ENCODE results near the gene THSD7B. TPM values are rescaled to one million over a fixed set of nuclear protein-coding genes. Genes with fewer than 3 reads are reported as not detected.

THSD7B gene
- total RNA-seq, 1 donor from 2014 or later: 12.0 TPM

DNA sequence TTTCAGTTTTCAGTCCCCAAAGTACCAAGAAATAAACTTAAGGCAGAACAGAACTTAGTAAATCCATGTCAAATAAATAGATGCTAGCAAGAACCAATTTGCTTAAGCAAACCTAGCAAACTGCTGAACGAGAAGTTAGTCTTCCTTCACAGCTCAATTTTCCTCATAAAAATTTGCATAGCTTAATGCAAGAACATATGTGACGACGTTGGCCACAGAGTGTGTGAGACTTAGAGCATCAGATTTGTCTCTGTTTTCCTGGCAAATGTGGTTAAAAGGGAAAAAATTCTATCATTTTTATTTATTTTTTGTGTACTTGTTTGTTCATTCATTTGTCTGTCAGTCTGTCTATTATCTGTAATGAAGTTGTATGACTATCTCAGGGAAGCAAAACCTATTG lies 485.7 kb downstream of the THSD7B start:
- no peaks in the 10 kb centered on the region for H3K27me3 Mint-ChIP-seq
- no peaks in the 10 kb centered on the region for H3K9me3 Mint-ChIP-seq (ENCODE audit: low read depth)
- H3K27ac Mint-ChIP-seq: no peak overlapping the region
- no peak overlapping the region for H3K4me3 Mint-ChIP-seq (ENCODE audit: low read depth)
- DNase-seq (ENCODE audit: low spot score, unreplicated experiment): no peak
- peaks cover 10% of the 10 kb centered on the region for H3K4me1 Mint-ChIP-seq (ENCODE audit: low read depth)
- TF ChIP-seq, protein P1, sequence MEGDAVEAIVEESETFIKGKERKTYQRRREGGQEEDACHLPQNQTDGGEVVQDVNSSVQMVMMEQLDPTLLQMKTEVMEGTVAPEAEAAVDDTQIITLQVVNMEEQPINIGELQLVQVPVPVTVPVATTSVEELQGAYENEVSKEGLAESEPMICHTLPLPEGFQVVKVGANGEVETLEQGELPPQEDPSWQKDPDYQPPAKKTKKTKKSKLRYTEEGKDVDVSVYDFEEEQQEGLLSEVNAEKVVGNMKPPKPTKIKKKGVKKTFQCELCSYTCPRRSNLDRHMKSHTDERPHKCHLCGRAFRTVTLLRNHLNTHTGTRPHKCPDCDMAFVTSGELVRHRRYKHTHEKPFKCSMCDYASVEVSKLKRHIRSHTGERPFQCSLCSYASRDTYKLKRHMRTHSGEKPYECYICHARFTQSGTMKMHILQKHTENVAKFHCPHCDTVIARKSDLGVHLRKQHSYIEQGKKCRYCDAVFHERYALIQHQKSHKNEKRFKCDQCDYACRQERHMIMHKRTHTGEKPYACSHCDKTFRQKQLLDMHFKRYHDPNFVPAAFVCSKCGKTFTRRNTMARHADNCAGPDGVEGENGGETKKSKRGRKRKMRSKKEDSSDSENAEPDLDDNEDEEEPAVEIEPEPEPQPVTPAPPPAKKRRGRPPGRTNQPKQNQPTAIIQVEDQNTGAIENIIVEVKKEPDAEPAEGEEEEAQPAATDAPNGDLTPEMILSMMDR (IDR thresholded peaks at IDR 0.05; ENCODE audit: unreplicated experiment): no peak
- H3K36me3 Mint-ChIP-seq (ENCODE audit: insufficient read depth): no peaks in the 10 kb centered on the region

DNA sequence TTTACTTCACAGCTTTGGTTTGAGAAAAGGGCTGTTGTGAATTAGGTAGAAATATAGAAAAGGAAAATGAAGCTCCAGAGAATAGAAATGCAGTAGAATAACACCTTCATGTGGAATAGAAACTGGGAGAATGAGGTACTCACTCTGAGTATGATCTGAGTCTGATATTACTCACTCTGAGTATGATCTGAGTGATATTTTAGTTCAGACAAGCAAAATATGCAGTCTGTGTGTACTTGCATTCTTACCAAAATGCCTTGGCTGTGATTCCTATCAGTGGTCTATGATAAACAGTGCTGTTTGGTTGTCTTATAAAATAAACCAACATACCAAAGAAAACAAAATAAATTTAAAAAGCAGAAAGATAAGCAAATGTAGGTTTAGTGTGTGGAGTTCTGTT lies 487.6 kb downstream of the THSD7B start:
- no peak overlapping the region for H3K4me3 Mint-ChIP-seq (ENCODE audit: low read depth)
- H3K4me1 Mint-ChIP-seq (ENCODE audit: low read depth): peaks cover 10% of the 10 kb centered on the region
- no peaks in the 10 kb centered on the region for H3K9me3 Mint-ChIP-seq (ENCODE audit: low read depth)
- TF ChIP-seq, protein P1 (IDR thresholded peaks at IDR 0.05; ENCODE audit: unreplicated experiment): no peak
- no peaks in the 10 kb centered on the region for H3K36me3 Mint-ChIP-seq (ENCODE audit: insufficient read depth)
- no peak overlapping the region for H3K27ac Mint-ChIP-seq
- no peak for DNase-seq (ENCODE audit: low spot score, unreplicated experiment)
- H3K27me3 Mint-ChIP-seq: no peaks in the 10 kb centered on the region

DNA sequence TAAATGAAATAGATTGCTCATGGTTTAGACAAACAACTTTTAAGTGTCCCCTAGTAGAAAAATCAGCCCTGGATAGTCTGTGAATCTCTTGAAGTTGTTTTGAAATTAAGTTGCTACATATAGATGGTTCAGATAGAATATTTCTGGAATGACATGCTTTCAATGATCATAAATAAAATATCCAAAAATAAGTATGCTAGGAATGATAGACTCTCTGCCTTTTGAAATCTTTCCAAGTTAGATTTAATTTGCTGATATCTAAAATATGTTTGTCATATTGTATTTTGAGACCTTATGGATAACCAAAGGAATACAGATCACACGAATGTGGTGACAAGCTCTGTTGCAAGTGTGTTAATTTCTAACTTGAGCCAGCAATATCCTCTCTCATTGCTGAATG lies 488.7 kb downstream of the THSD7B start:
- H3K36me3 Mint-ChIP-seq (ENCODE audit: insufficient read depth): no peaks in the 10 kb centered on the region
- TF ChIP-seq, protein P1 (IDR thresholded peaks at IDR 0.05; ENCODE audit: unreplicated experiment): no peak
- no peak overlapping the region for H3K27ac Mint-ChIP-seq
- H3K27me3 Mint-ChIP-seq: no peaks in the 10 kb centered on the region
- DNase-seq (ENCODE audit: low spot score, unreplicated experiment): no peak
- H3K4me3 Mint-ChIP-seq (ENCODE audit: low read depth): no peak overlapping the region
- H3K9me3 Mint-ChIP-seq (ENCODE audit: low read depth): no peaks in the 10 kb centered on the region
- H3K4me1 Mint-ChIP-seq (ENCODE audit: low read depth): peaks cover 3% of the 10 kb centered on the region

DNA sequence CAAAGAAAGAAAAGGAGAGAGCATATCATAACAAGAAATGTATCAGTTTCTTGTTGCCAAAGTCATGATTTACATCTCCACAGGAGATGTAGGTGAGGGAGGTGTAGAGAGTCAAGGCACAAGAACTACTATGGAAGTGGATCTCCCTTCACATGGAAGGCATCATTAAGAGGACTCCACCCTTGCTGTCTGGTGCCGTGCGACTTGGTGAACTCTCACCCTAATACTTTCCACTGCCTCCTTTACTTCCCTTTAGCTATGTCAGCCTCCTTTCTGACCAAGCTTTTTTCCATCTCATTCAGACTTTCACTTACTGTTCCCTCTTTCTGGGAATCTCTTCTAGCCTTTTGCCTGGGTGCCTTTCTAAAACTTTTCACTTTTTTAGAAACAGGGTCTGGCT lies 490.0 kb downstream of the THSD7B start:
- no peaks in the 10 kb centered on the region for H3K4me1 Mint-ChIP-seq (ENCODE audit: low read depth)
- H3K27ac Mint-ChIP-seq: no peak overlapping the region
- H3K9me3 Mint-ChIP-seq (ENCODE audit: low read depth): no peaks in the 10 kb centered on the region
- H3K36me3 Mint-ChIP-seq (ENCODE audit: insufficient read depth): no peaks in the 10 kb centered on the region
- no peak for DNase-seq (ENCODE audit: low spot score, unreplicated experiment)
- TF ChIP-seq, protein P1 (IDR thresholded peaks at IDR 0.05; ENCODE audit: unreplicated experiment): no peak
- H3K4me3 Mint-ChIP-seq (ENCODE audit: low read depth): no peak overlapping the region
- H3K27me3 Mint-ChIP-seq: no peaks in the 10 kb centered on the region

DNA sequence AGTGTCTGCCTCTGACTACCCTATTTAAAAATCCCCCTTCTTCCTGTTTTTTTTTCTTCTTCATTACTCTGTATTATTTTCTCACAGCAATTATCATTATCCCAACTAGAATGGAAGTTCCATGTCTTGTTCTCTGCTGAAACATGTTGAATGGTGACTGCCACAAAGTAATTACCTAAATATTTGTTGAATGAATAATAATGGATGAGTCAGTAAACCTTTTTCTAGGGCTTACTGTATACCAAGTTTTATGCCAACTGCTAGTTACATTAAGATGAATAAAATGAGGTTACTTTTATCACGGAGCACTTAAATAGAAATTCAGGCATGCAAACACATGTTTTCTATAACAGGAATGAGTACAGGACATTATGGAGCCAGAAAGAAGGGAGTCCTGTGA lies 490.6 kb downstream of the THSD7B start:
- Mint-ChIP-seq H3K27me3 (no peaks in the 10 kb centered on the region), H3K4me1 (ENCODE audit: low read depth) (no peaks in the 10 kb centered on the region), H3K4me3 (ENCODE audit: low read depth) (no peak overlapping the region), H3K9me3 (ENCODE audit: low read depth) (no peaks in the 10 kb centered on the region), H3K27ac (no peak overlapping the region), H3K36me3 (ENCODE audit: insufficient read depth) (no peaks in the 10 kb centered on the region)
- no peak for DNase-seq (ENCODE audit: low spot score, unreplicated experiment)
- TF ChIP-seq, protein P1 (IDR thresholded peaks at IDR 0.05; ENCODE audit: unreplicated experiment): no peak

Measured in progenitor cell of endocrine pancreas (in vitro differentiated cells).